ENCODE measurements around the gene ABCC10. TPM values are rescaled to one million over a fixed set of nuclear protein-coding genes. Genes with fewer than 3 reads are reported as not detected.

Gene ABCC10, protein sequence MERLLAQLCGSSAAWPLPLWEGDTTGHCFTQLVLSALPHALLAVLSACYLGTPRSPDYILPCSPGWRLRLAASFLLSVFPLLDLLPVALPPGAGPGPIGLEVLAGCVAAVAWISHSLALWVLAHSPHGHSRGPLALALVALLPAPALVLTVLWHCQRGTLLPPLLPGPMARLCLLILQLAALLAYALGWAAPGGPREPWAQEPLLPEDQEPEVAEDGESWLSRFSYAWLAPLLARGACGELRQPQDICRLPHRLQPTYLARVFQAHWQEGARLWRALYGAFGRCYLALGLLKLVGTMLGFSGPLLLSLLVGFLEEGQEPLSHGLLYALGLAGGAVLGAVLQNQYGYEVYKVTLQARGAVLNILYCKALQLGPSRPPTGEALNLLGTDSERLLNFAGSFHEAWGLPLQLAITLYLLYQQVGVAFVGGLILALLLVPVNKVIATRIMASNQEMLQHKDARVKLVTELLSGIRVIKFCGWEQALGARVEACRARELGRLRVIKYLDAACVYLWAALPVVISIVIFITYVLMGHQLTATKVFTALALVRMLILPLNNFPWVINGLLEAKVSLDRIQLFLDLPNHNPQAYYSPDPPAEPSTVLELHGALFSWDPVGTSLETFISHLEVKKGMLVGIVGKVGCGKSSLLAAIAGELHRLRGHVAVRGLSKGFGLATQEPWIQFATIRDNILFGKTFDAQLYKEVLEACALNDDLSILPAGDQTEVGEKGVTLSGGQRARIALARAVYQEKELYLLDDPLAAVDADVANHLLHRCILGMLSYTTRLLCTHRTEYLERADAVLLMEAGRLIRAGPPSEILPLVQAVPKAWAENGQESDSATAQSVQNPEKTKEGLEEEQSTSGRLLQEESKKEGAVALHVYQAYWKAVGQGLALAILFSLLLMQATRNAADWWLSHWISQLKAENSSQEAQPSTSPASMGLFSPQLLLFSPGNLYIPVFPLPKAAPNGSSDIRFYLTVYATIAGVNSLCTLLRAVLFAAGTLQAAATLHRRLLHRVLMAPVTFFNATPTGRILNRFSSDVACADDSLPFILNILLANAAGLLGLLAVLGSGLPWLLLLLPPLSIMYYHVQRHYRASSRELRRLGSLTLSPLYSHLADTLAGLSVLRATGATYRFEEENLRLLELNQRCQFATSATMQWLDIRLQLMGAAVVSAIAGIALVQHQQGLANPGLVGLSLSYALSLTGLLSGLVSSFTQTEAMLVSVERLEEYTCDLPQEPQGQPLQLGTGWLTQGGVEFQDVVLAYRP (N-terminal part only)
- total RNA-seq, result 10 to 100 TPM in 7 of 10 donors, 1 to 10 TPM in 3; 7.8 to 16.8 (median 10.9) TPM
- 10 to 100 TPM in 1 of 2 donors, 1 to 10 TPM in 1; 7.1 to 44.3 TPM for polyA plus RNA-seq
- long read RNA-seq, donor 1, partial matches to known transcripts, result 3 of 6 reads
- long read RNA-seq, donor 1, other reads (novel, unspliced or antisense), result 3 of 6 reads
- long read RNA-seq, donor 2, partial matches to known transcripts, result 4 of 7 reads
- long read RNA-seq, donor 2, other reads (novel, unspliced or antisense), result 3 of 7 reads
- long read RNA-seq, donor 3, partial matches to known transcripts, result 2 of 9 reads
- long read RNA-seq, donor 3, other reads (novel, unspliced or antisense), result 7 of 9 reads

DNA sequence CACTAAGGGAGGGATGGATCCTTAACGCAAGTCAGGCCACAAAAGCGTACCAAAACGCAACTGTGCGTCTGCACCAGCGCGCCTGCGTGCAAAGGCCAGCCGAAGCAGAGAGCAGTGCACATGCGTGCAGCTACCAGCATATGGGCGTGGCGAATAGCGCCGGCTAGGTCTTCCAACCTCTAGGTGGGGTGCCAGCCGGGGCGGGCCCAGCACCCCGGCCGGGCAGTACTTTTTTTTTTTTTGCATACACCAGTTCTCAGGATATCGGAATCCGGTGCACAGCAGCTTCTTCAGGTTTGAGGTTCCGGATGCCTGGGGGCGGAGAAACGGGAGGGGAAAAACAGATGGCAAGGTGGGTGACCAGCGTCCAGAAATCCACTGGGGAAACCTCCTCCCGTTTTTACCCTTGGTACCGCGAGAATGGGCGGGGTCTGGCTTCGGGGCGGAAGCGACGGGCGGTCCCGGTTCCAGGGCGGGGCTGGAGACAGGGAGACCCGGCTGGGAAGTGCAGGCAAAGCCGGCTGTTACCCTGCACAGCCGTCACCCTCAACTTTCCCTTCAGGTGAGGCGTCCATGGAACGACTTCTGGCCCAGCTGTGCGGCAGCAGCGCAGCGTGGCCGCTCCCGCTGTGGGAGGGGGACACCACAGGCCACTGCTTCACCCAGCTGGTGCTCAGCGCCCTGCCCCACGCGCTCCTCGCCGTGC lies at the start of gene ABCC10:
Gene ABCC10 (plus strand): TSS at position 136 of the 706 bp plus-strand sequence. CDS start 438 bp downstream, at position 574.
- Histone ChIP-seq H3K27me3 (no peaks in the 10 kb centered on the region), H3K4me1 (peaks cover 5 to 26% (median 17%) of the 10 kb centered on the region in 9 donors), H3K9me3 (peaks cover 0 to 4% (median 0%) of the 10 kb centered on the region in 11 donors), H3K36me3 (peaks cover 0 to 19% (median 0%) of the 10 kb centered on the region in 9 donors), H3K27ac (peak within 1 kb of the TSS; percentile 53 to 93 (median 88)), H3K4me3 (peak within 1 kb of the TSS; percentile 63 to 85 (median 77))
- intact Hi-C loops (cut with DNase I), result loop anchor here in 3 of 10 donors (2.0 to 5.0 kb wide), 2 partner anchors 59 to 60 kb away; partner anchors contain the start of gene ZNF318 (in 3 of the 3)
- ATAC-seq, result peak; percentile 98 to 100 (median 98)
- 0% methylated on average over 49 of the region's 49 CpGs for WGBS, 2 donors
- peak; percentile 15 to 74 (median 48) for TF ChIP-seq CTCF (IDR thresholded peaks at IDR 0.05)
- DNase-seq, result peak; percentile 95 to 96

GRCh38 chr6:43377710-43378229 lies 49.6 kb upstream of the ABCC10 start:
- WGBS, 2 donors, result 82 to 91% methylated on average over 2 of the region's 2 CpGs

More at GRCh38 chr6:43377710-43378229, 49.6 kb upstream of the ABCC10 start:
- no peak overlapping the region for H3K27ac ChIP-seq
- H3K27me3 ChIP-seq, result peaks cover 0 to 42% (median 0%) of the 10 kb centered on the region in 7 donors
- H3K4me3 ChIP-seq, result no peak overlapping the region
- DNase-seq, result no peak
- no peak for ATAC-seq
- peaks cover 0 to 4% (median 0%) of the 10 kb centered on the region in 9 donors for H3K4me1 ChIP-seq
- no peaks in the 10 kb centered on the region for H3K9me3 ChIP-seq
- H3K36me3 ChIP-seq, result no peaks in the 10 kb centered on the region
- intact Hi-C loops (cut with DNase I), result no loop called here
- no peak for TF ChIP-seq CTCF (IDR thresholded peaks at IDR 0.05)

Data from heart right ventricle (tissue), 16 donors.